Astrocyte of the spinal cord (primary cell): ENCODE results near the gene CENPP.

ENCODE experiments used
- DNase-seq: peaks from one replicate; pipeline ENCODE4 v3.0.0; 2011; ENCODE audit warnings: low read depth, low spot score
- H3K4me3 ChIP-seq: 2 replicates; pipeline ENCODE4 v1.5.1; 2011; ENCODE audit warnings: low read depth, mild to moderate bottlenecking, low read length, moderate library complexity
- CTCF ChIP-seq: IDR thresholded peaks from 2 replicates; pipeline ENCODE4 v1.5.1; 2012; ENCODE audit warnings: low read depth, mild to moderate bottlenecking, low read length, inconsistent platforms
- in situ Hi-C: cut with HindIII; loops from 2 replicates; pipeline ENCODE4 v1.10.0; 2017; ENCODE audit warnings: low sequenced_read_pairs

Gene CENPP

GRCh38 chr9:92518199-92518598 is 192.4 kb downstream of the CENPP start:
- DNase-seq = no peak
- in situ Hi-C loops = no loop called here
- TF ChIP-seq CTCF = no peak
- H3K4me3 ChIP-seq = no peak overlapping the region

GRCh38 chr9:92520837-92521236 is 195.1 kb downstream of the CENPP start:
- DNase-seq = no peak
- in situ Hi-C loops = no loop called here
- TF ChIP-seq CTCF = no peak
- no peak overlapping the region for H3K4me3 ChIP-seq

- TF ChIP-seq CTCF = no peak
- in situ Hi-C loops = no loop called here
- no peak for DNase-seq
- no peak overlapping the region for H3K4me3 ChIP-seq
Measured at GRCh38 chr9:92522983-92523970, 197.5 kb downstream of the CENPP start.

GRCh38 chr9:92524881-92525280 is 199.1 kb downstream of the CENPP start:
- in situ Hi-C loops = no loop called here
- H3K4me3 ChIP-seq = no peak overlapping the region
- no peak for DNase-seq
- no peak for TF ChIP-seq CTCF

- H3K4me3 ChIP-seq = no peak overlapping the region
- TF ChIP-seq CTCF = no peak
- in situ Hi-C loops = no loop called here
- peak; percentile 71 for DNase-seq
Measured at GRCh38 chr9:92525306-92525705, 199.6 kb downstream of the CENPP start.

GRCh38 chr9:92527291-92527828 is 201.6 kb downstream of the CENPP start:
- no peak for TF ChIP-seq CTCF
- no peak for DNase-seq
- in situ Hi-C loops = no loop called here
- H3K4me3 ChIP-seq = no peak overlapping the region
